Keratinocyte (primary cell): Measurements from ENCODE around the gene NEB. TPM values are rescaled to one million over a fixed set of nuclear protein-coding genes. Genes with fewer than 3 reads are reported as not detected.

Source experiments
- DNase-seq: peaks from one replicate; pipeline ENCODE4 v3.0.0-alpha.2; 2011; ENCODE audit warnings: low read depth, missing footprints, low spot score
- FAIRE-seq: peaks from 2 replicates; lab custom pipeline; 2011; peaks lifted over from hg19 to GRCh38; lab: Jason Lieb, UNC
- H2AFZ ChIP-seq: 2 replicates; pipeline ENCODE4 v1.6.0; 2012; ENCODE audit warnings: low read length, control low read depth, inconsistent platforms; ENCODE audit not compliant: control insufficient read depth
- H3K27ac ChIP-seq: 2 replicates; pipeline ENCODE4 v1.5.1; 2011; ENCODE audit warnings: low read length; ENCODE audit not compliant: control insufficient read depth, insufficient read depth
- H3K27me3 ChIP-seq: 3 replicates; pipeline ENCODE4 v1.6.0; 2011; ENCODE audit warnings: low read length; ENCODE audit not compliant: control insufficient read depth, insufficient read depth; ENCODE audit errors: extremely low read depth
- H3K36me3 ChIP-seq, 2 experiments: 2 replicates in 1 of 2; 3 replicates in 1 of 2; pipeline ENCODE4 v1.5.1; 2011; ENCODE audit warnings: low read length in 2 of 2, mild to moderate bottlenecking in 1 of 2; ENCODE audit not compliant: control insufficient read depth in 2 of 2, insufficient read depth in 2 of 2; ENCODE audit errors: extremely low read depth in 1 of 2
- H3K4me1 ChIP-seq: 3 replicates; pipeline ENCODE4 v1.5.1; 2011; ENCODE audit warnings: low read length; ENCODE audit not compliant: control insufficient read depth, insufficient read depth; ENCODE audit errors: extremely low read depth
- H3K4me2 ChIP-seq: 3 replicates; pipeline ENCODE4 v1.6.0; 2011; ENCODE audit warnings: low read depth, low read length; ENCODE audit not compliant: control insufficient read depth, insufficient read depth; ENCODE audit errors: extremely low read depth
- H3K4me3 ChIP-seq, 3 experiments: fragments of 200-600 bp in 1 of 3; sonication (generic) in 1 of 3; 2 replicates in 2 of 3; 3 replicates in 1 of 3; pipeline ENCODE4 v1.5.1; 2011 to 2016; ENCODE audit warnings: low read length in 3 of 3, mild to moderate bottlenecking in 3 of 3, control low read depth in 2 of 3, inconsistent platforms in 1 of 3, low read depth in 1 of 3, mixed read lengths in 1 of 3, mixed run types in 1 of 3, moderate library complexity in 1 of 3; ENCODE audit not compliant: control insufficient read depth in 2 of 3, insufficient read depth in 2 of 3; ENCODE audit errors: extremely low read depth in 1 of 3
- H3K79me2 ChIP-seq: 2 replicates; pipeline ENCODE4 v1.6.0; 2012; ENCODE audit warnings: low read length; ENCODE audit not compliant: control insufficient read depth, insufficient read depth
- H3K9ac ChIP-seq: 3 replicates; pipeline ENCODE4 v1.6.0; 2011; ENCODE audit warnings: low read length; ENCODE audit not compliant: control insufficient read depth, insufficient read depth; ENCODE audit errors: extremely low read depth
- H3K9me1 ChIP-seq: 3 replicates; pipeline ENCODE4 v1.6.0; 2011; ENCODE audit warnings: low read length; ENCODE audit not compliant: control insufficient read depth, insufficient read depth; ENCODE audit errors: extremely low read depth
- H3K9me3 ChIP-seq: 2 replicates; pipeline ENCODE4 v1.5.1; 2012; ENCODE audit warnings: low read depth, low read length; ENCODE audit not compliant: control insufficient read depth
- H4K20me1 ChIP-seq: 3 replicates; pipeline ENCODE4 v1.6.0; 2011; ENCODE audit warnings: low read length; ENCODE audit not compliant: control insufficient read depth, insufficient read depth; ENCODE audit errors: extremely low read depth
- EZH2 ChIP-seq: IDR thresholded peaks from one replicate; pipeline ENCODE4 v1.6.1; 2012; ENCODE audit warnings: inconsistent platforms, mild to moderate bottlenecking, low read length, moderate library complexity
- dilution Hi-C: fragments of 300-500 bp; cut with MboI; formaldehyde crosslinking; loops from one replicate; pipeline ENCODE4 v1.7.0; 2020; ENCODE audit warnings: low sequenced_read_pairs; ENCODE audit not compliant: extremely low pct_ligation_motif_present
- polyA plus RNA-seq, 5 experiments: library from polyadenylated mRNA; depleted of rRNA in 3 of 5; stranded (reverse) in 3 of 5; stranded (forward) in 1 of 5; unstranded in 1 of 5; fragments of >200 nt; gene quantifications; 1 replicate in 1 of 5; 2 replicates in 3 of 5; 3 replicates in 1 of 5; pipeline versions ENCODE4 v1.2.1 to v1.2.3, GENCODE V29; 2011 to 2012; ENCODE audit warnings: missing spikeins in 2 of 5, low read depth in 1 of 5, low replicate concordance in 1 of 5
- TF ChIP-seq, protein P1 (sequence below), 3 experiments: IDR thresholded peaks in 1 of 3; conservative IDR thresholded peaks in 1 of 3; optimal IDR thresholded peaks in 1 of 3; 2 replicates in 2 of 3; 3 replicates in 1 of 3; pipeline versions ENCODE3 to v1.5.1; 2011; ENCODE audit warnings: low read length in 3 of 3, mild to moderate bottlenecking in 3 of 3, moderate library complexity in 2 of 3, control low read depth in 1 of 3, inconsistent platforms in 1 of 3; ENCODE audit not compliant: insufficient read depth in 2 of 3; ENCODE audit errors: extremely low read depth in 1 of 3

Gene NEB
- polyA plus RNA-seq, 1 donor (not counting 4 experiments of a cell fraction or from before 2014, with no cell fraction given) = 0.67 TPM

DNA sequence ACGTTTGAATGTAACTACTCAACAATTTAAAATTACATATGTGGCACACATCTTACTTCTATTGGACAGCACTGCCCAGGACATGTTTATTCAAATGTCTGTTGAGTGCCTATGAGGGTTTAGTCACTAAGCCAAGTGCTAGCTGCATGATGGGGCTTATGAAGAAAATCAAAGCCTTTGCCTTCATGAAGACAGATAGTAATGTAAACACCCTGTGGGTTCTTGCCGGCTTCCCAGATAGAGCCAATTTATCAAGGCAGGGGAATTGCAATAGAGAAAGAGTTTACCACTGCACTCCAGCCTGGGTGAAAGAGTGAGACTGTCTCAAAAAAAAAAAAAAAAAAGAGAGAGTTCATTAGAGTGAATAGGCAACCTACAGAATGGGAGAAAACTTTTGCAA lies 43.7 kb upstream of the NEB start:
- Histone ChIP-seq H3K9me3 (no peaks in the 10 kb centered on the region), H3K4me1 (peaks cover 4% of the 10 kb centered on the region), H4K20me1 (no peaks in the 10 kb centered on the region), H3K27ac (no peak overlapping the region), H3K4me2 (no peak overlapping the region), H3K36me3 (peaks cover 0 to 7% of the 10 kb centered on the region in 2 experiments), H2AFZ (no peak overlapping the region), H3K27me3 (no peaks in the 10 kb centered on the region), H3K79me2 (no peaks in the 10 kb centered on the region), H3K9ac (no peak overlapping the region), H3K9me1 (no peaks in the 10 kb centered on the region), H3K4me3 (no peak overlapping the region)
- FAIRE-seq (no peak), DNase-seq (no peak)
- TF ChIP-seq EZH2 = no peak
- TF ChIP-seq, protein P1, sequence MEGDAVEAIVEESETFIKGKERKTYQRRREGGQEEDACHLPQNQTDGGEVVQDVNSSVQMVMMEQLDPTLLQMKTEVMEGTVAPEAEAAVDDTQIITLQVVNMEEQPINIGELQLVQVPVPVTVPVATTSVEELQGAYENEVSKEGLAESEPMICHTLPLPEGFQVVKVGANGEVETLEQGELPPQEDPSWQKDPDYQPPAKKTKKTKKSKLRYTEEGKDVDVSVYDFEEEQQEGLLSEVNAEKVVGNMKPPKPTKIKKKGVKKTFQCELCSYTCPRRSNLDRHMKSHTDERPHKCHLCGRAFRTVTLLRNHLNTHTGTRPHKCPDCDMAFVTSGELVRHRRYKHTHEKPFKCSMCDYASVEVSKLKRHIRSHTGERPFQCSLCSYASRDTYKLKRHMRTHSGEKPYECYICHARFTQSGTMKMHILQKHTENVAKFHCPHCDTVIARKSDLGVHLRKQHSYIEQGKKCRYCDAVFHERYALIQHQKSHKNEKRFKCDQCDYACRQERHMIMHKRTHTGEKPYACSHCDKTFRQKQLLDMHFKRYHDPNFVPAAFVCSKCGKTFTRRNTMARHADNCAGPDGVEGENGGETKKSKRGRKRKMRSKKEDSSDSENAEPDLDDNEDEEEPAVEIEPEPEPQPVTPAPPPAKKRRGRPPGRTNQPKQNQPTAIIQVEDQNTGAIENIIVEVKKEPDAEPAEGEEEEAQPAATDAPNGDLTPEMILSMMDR (optimal IDR thresholded peaks at IDR 0.05 in 1 of 3, IDR thresholded peaks at IDR 0.05 in 1 of 3, conservative IDR thresholded peaks at IDR 0.05 in 1 of 3; ENCODE audit: extremely low read depth in 1 of 3, insufficient read depth in 2 of 3, low read length in 3 of 3) = no peak
- dilution Hi-C loops = no loop called here

DNA sequence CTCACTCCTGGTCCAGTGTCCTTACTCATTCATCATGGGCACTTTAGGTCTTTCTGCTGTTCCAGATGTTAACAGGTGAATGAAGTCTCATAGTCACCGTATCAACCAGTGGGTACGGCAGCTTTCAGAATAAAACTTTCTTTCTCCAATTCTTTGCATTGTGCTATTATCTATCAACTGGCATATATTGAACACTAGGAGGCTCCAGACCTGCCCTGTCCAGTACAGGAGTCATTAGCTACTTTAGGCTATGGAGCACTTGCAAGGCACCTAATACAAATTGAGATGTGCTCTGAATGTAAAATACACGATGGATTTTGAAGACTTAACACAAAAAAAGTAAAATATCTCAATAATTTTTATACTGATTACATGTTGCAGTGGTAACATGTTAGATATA lies 43.2 kb upstream of the NEB start:
- Histone ChIP-seq H3K9me3 (no peaks in the 10 kb centered on the region), H2AFZ (no peak overlapping the region), H3K36me3 (peaks cover 0 to 7% of the 10 kb centered on the region in 2 experiments), H3K4me2 (no peak overlapping the region), H3K9me1 (no peaks in the 10 kb centered on the region), H3K4me1 (peaks cover 4% of the 10 kb centered on the region), H4K20me1 (no peaks in the 10 kb centered on the region), H3K27ac (no peak overlapping the region), H3K4me3 (no peak overlapping the region), H3K27me3 (no peaks in the 10 kb centered on the region), H3K79me2 (no peaks in the 10 kb centered on the region), H3K9ac (no peak overlapping the region)
- dilution Hi-C loops = no loop called here
- TF ChIP-seq, protein P1 (optimal IDR thresholded peaks at IDR 0.05 in 1 of 3, IDR thresholded peaks at IDR 0.05 in 1 of 3, conservative IDR thresholded peaks at IDR 0.05 in 1 of 3; ENCODE audit: extremely low read depth in 1 of 3, insufficient read depth in 2 of 3, low read length in 3 of 3) = peak in 1 of 3 experiments; percentile 13
- TF ChIP-seq EZH2 = no peak
- FAIRE-seq (no peak), DNase-seq (no peak)
